Spleen (tissue), 7 donors: ENCODE data around the gene CAPN11.

Experiments
- CTCF ChIP-seq, 11 experiments: fragments of 200-600 bp in 7 of 11; fragments of 450-650 bp in 4 of 11; sonication (generic) in 4 of 11; IDR thresholded peaks in 8 of 11; conservative IDR thresholded peaks in 3 of 11; 1 replicate in 7 of 11; 2 replicates in 4 of 11; pipeline versions ENCODE4 v1.4.0 to v1.8.0; 2016 to 2021; ENCODE audit warnings: antibody characterized with exemption in 11 of 11, inconsistent platforms in 4 of 11, mild to moderate bottlenecking in 1 of 11
- POLR2A ChIP-seq, 3 donors: fragments of 450-650 bp; IDR thresholded peaks; one replicate each; pipeline ENCODE4 v1.5.1; 2017; ENCODE audit warnings: antibody characterized with exemption in 3 of 3, mild to moderate bottlenecking in 1 of 3
- POLR2AphosphoS5 ChIP-seq, 3 donors: sonication (generic); formaldehyde crosslinking; IDR thresholded peaks; one replicate each; pipeline ENCODE4 v1.5.1; 2017; ENCODE audit warnings: antibody characterized with exemption in 3 of 3
- donor health status: DM: no; HTN: no; CAD: no; lungs with moderate emphysema.
- donor health status: DM: no; HTN: no; CAD: no.
- donor health status: DM: no; HTN: no; CAD: no.

- TF ChIP-seq CTCF (IDR thresholded peaks at IDR 0.05 in 8 of 11, conservative IDR thresholded peaks at IDR 0.05 in 3 of 11) (no peak), POLR2AphosphoS5 (IDR thresholded peaks at IDR 0.05) (peak in 1 of 3 donors; percentile 33), POLR2A (IDR thresholded peaks at IDR 0.05) (no peak)
Observed at GRCh38 chr6:44229376-44230033, 70.9 kb downstream of the CAPN11 start.
